ENCODE results near the gene CHD6. TPM values are rescaled to one million over a fixed set of nuclear protein-coding genes. Genes with fewer than 3 reads are reported as not detected.

Gene CHD6
- total and polyA plus RNA-seq, 2 of the 13 experiments (the other 11 are each of a cell fraction or from before 2014, with no cell fraction given): 14.4 to 52.0 TPM

GRCh38 chr20:41531518-41532275 is 86.5 kb downstream of the CHD6 start:
- POLR2A ChIA-PET: interaction anchor here (0.7 kb wide), 1 partner anchor 39 kb away, joined by 3 read pairs; no protein-coding TSS in a partner anchor
- H3K4me3 ChIP-seq (replicated peaks in 1 of 3; ENCODE audit: insufficient read depth in 1 of 3, low read depth in 2 of 3, low read length in 3 of 3): no peak overlapping the region
- H4K20me1 ChIP-seq (ENCODE audit: insufficient read depth, low read length): peaks cover 8% of the 10 kb centered on the region; the same call in 1 of the 2 replicates
- CTCF ChIA-PET (ENCODE audit: low intra/inter-chr PET ratio, low total read pairs): no interaction called here
- H3K4me2 ChIP-seq (ENCODE audit: low read depth, low read length): no peak overlapping the region
- H3K9ac ChIP-seq (ENCODE audit: insufficient read depth, low read depth, low read length): no peak overlapping the region
- peaks cover 45% of the 10 kb centered on the region for H3K79me2 ChIP-seq (ENCODE audit: insufficient read depth, low read length)
- no peak for ATAC-seq
- in situ Hi-C loops (cut with HindIII; ENCODE audit: extremely low pct_ligation_motif_present, low pct_unique_long_range_greater_than_20kb) (no loop called here), intact Hi-C loops (cut with micrococcal nuclease; ENCODE audit: unreplicated experiment) (loop anchor here (5.0 kb wide), 1 partner anchor 34 kb away; no protein-coding TSS in a partner anchor)
- 93% methylated on average over 3 of the region's 3 CpGs for WGBS (ENCODE audit: low lambda C conversion rate)
- FAIRE-seq: no peak
- no peaks in the 10 kb centered on the region for H3K9me3 ChIP-seq (ENCODE audit: low read length)
- H3K36me3 ChIP-seq (replicated peaks in 1 of 2; ENCODE audit: control insufficient read depth in 1 of 2, insufficient read depth in 2 of 2, low read length in 2 of 2): peaks cover 9 to 43% of the 10 kb centered on the region in 2 experiments
- no peak overlapping the region for H2AFZ ChIP-seq (ENCODE audit: low read length)
- BruUV-seq (replicated peaks): no TSS peak
- TF ChIP-seq FOXO4 (CRISPR knock-in tag; conservative IDR thresholded peaks at IDR 0.05) (no peak), ZNF333 (CRISPR knock-in tag; IDR thresholded peaks at IDR 0.05; ENCODE audit: borderline replicate concordance) (no peak), YEATS2 (CRISPR knock-in tag; IDR thresholded peaks at IDR 0.05; ENCODE audit: borderline replicate concordance) (no peak), ATF3 (CRISPR knock-in tag; IDR thresholded peaks at IDR 0.05) (no peak), HNF1A (IDR thresholded peaks at IDR 0.05; ENCODE audit: low read depth) (no peak), HNF1A (CRISPR knock-in tag; IDR thresholded peaks at IDR 0.05; ENCODE audit: borderline replicate concordance) (no peak), ZNF790 (CRISPR knock-in tag; IDR thresholded peaks at IDR 0.05; ENCODE audit: borderline replicate concordance) (0 out of 2 replicates have a peak, but pooled peaks have one; percentile 3)
- no peaks in the 10 kb centered on the region for H3K27me3 ChIP-seq (ENCODE audit: control insufficient read depth in 1 of 2, insufficient read depth in 2 of 2, low read length in 2 of 2)
- H3K27ac ChIP-seq (ENCODE audit: extremely low read length, insufficient read depth, low read length): no peak overlapping the region
- H3K4me1 ChIP-seq (ENCODE audit: insufficient read depth, low read length): peaks cover 48% of the 10 kb centered on the region
- no peak for DNase-seq (ENCODE audit: low spot score)

Measured in HepG2 (cell line).